Muscle layer of colon (tissue), 2 donors: Measurements from ENCODE around the gene PKP3.
"Not testable (repeated sequence)": the region's sequence is repeated elsewhere in the genome, so short reads cannot be mapped to it uniquely, and the experiment has no call there.

ENCODE experiments used
- H3K27ac ChIP-seq: one replicate; pipeline ENCODE4 v1.7.0; 2013; ENCODE audit warnings: low read depth, mild to moderate bottlenecking, low read length, moderate library complexity
- H3K27me3 ChIP-seq, 2 donors: one replicate each; pipeline ENCODE4 v1.7.0; 2013; ENCODE audit warnings: low read length in 2 of 2, mild to moderate bottlenecking in 2 of 2; ENCODE audit not compliant: insufficient read depth in 2 of 2, control insufficient read depth in 1 of 2
- H3K36me3 ChIP-seq: one replicate; pipeline ENCODE4 v1.7.0; 2013; ENCODE audit warnings: mild to moderate bottlenecking, low read length; ENCODE audit not compliant: insufficient read depth
- H3K4me1 ChIP-seq: one replicate; pipeline ENCODE4 v1.7.0; 2013; ENCODE audit warnings: mild to moderate bottlenecking, low read length; ENCODE audit not compliant: insufficient read depth
- H3K4me3 ChIP-seq, 2 donors: one replicate each; pipeline ENCODE4 v1.7.0; 2013; ENCODE audit warnings: low read length in 2 of 2, low read depth in 1 of 2, mild to moderate bottlenecking in 1 of 2, moderate library complexity in 1 of 2
- H3K9ac ChIP-seq: one replicate; pipeline ENCODE4 v1.7.0; 2013; ENCODE audit warnings: low read length
- H3K9me3 ChIP-seq: one replicate; pipeline ENCODE4 v1.7.0; 2013; ENCODE audit warnings: mild to moderate bottlenecking, low read length
- donor health status: abdominal sarcoma.
- donor health status: Adenocarcinoma of cecum.

Gene PKP3

GRCh38 chr11:431921-432320, 37.9 kb downstream of the PKP3 start:
- Histone ChIP-seq H3K9ac (no peak overlapping the region), H3K4me3 (no peak overlapping the region), H3K4me1 (no peaks in the 10 kb centered on the region), H3K9me3 (no peaks in the 10 kb centered on the region), H3K27ac (no peak overlapping the region), H3K36me3 (no peaks in the 10 kb centered on the region), H3K27me3 (peaks cover 0 to 4% of the 10 kb centered on the region in 2 donors)

GRCh38 chr11:432501-433100, 38.6 kb downstream of the PKP3 start:
- Histone ChIP-seq H3K4me3 (no peak overlapping the region), H3K27ac (no peak overlapping the region), H3K9me3 (no peaks in the 10 kb centered on the region), H3K9ac (no peak overlapping the region), H3K27me3 (peaks cover 0 to 4% of the 10 kb centered on the region in 2 donors), H3K36me3 (no peaks in the 10 kb centered on the region), H3K4me1 (no peaks in the 10 kb centered on the region)

GRCh38 chr11:433111-433510, 39.1 kb downstream of the PKP3 start:
- no peak overlapping the region for H3K27ac ChIP-seq
- H3K9me3 ChIP-seq: no peaks in the 10 kb centered on the region
- H3K27me3 ChIP-seq: peaks cover 0 to 4% of the 10 kb centered on the region in 2 donors
- H3K36me3 ChIP-seq: no peaks in the 10 kb centered on the region
- H3K4me1 ChIP-seq: no peaks in the 10 kb centered on the region
- no peak overlapping the region for H3K4me3 ChIP-seq
- H3K9ac ChIP-seq: no peak overlapping the region

GRCh38 chr11:433641-434040, 39.6 kb downstream of the PKP3 start:
- Histone ChIP-seq H3K4me3 (no peak overlapping the region), H3K36me3 (no peaks in the 10 kb centered on the region), H3K27ac (no peak overlapping the region), H3K9me3 (no peaks in the 10 kb centered on the region), H3K4me1 (no peaks in the 10 kb centered on the region), H3K9ac (no peak overlapping the region), H3K27me3 (peaks cover 0 to 4% of the 10 kb centered on the region in 2 donors)

- no peaks in the 10 kb centered on the region for H3K4me1 ChIP-seq
- peaks cover 0 to 4% of the 10 kb centered on the region in 2 donors for H3K27me3 ChIP-seq
- H3K36me3 ChIP-seq: no peaks in the 10 kb centered on the region
- no peak overlapping the region for H3K27ac ChIP-seq
- H3K9me3 ChIP-seq: no peaks in the 10 kb centered on the region
- no peak overlapping the region for H3K9ac ChIP-seq
- no peak overlapping the region for H3K4me3 ChIP-seq
Measured at GRCh38 chr11:434496-434895, 40.5 kb downstream of the PKP3 start.

- H3K4me3 ChIP-seq, H3K27me3 ChIP-seq, H3K9ac ChIP-seq, H3K36me3 ChIP-seq, H3K4me1 ChIP-seq, H3K9me3 ChIP-seq, H3K27ac ChIP-seq: not testable (repeated sequence)
Measured at GRCh38 chr11:434999-435740, 41.2 kb downstream of the PKP3 start.

- H3K4me1 ChIP-seq: no peaks in the 10 kb centered on the region
- no peaks in the 10 kb centered on the region for H3K9me3 ChIP-seq
- H3K9ac ChIP-seq: no peak overlapping the region
- no peak overlapping the region for H3K4me3 ChIP-seq
- H3K27ac ChIP-seq: no peak overlapping the region
- no peaks in the 10 kb centered on the region for H3K36me3 ChIP-seq
- peaks cover 0 to 17% of the 10 kb centered on the region in 2 donors for H3K27me3 ChIP-seq
Measured at GRCh38 chr11:437228-437870, 43.3 kb downstream of the PKP3 start.

- no peak overlapping the region for H3K4me3 ChIP-seq
- H3K36me3 ChIP-seq: no peaks in the 10 kb centered on the region
- no peak overlapping the region for H3K9ac ChIP-seq
- H3K9me3 ChIP-seq: no peaks in the 10 kb centered on the region
- no peaks in the 10 kb centered on the region for H3K4me1 ChIP-seq
- H3K27me3 ChIP-seq: peaks cover 0 to 19% of the 10 kb centered on the region in 2 donors
- no peak overlapping the region for H3K27ac ChIP-seq
Measured at GRCh38 chr11:438101-438844, 44.3 kb downstream of the PKP3 start.

- no peak overlapping the region for H3K9ac ChIP-seq
- peaks cover 0 to 19% of the 10 kb centered on the region in 2 donors for H3K27me3 ChIP-seq
- H3K4me3 ChIP-seq: no peak overlapping the region
Measured at GRCh38 chr11:439315-440064, 45.5 kb downstream of the PKP3 start.

GRCh38 chr11:440065-441042, 46.3 kb downstream of the PKP3 start:
- Histone ChIP-seq H3K9me3 (no peaks in the 10 kb centered on the region), H3K9ac (no peak overlapping the region), H3K36me3 (no peaks in the 10 kb centered on the region), H3K27me3 (peaks cover 0 to 19% of the 10 kb centered on the region in 2 donors), H3K4me3 (no peak overlapping the region), H3K4me1 (no peaks in the 10 kb centered on the region), H3K27ac (no peak overlapping the region)

More at GRCh38 chr11:439315-440064, 45.5 kb downstream of the PKP3 start:
- Histone ChIP-seq H3K4me1 (no peaks in the 10 kb centered on the region), H3K9me3 (no peaks in the 10 kb centered on the region), H3K36me3 (no peaks in the 10 kb centered on the region), H3K27ac (no peak overlapping the region)
